ENCODE measurements around the gene ITCH.

- no peak for TF ChIP-seq CTCF (IDR thresholded peaks at IDR 0.05)
- no peak for TF ChIP-seq POLR2A (IDR thresholded peaks at IDR 0.05)
- TF ChIP-seq POLR2AphosphoS5 (IDR thresholded peaks at IDR 0.05; ENCODE audit: insufficient read depth in 1 of 2, low read depth in 1 of 2) = no peak
Observed at GRCh38 chr20:34537651-34538050, 174.6 kb downstream of the ITCH start.
